Peyer's patch (tissue), 4 donors: ENCODE measurements around the gene SIM1.

Source experiments
- POLR2A ChIP-seq, 2 donors: fragments of 450-650 bp; IDR thresholded peaks; one replicate each; pipeline ENCODE4 v1.5.1; 2017; ENCODE audit warnings: antibody characterized with exemption in 2 of 2, mild to moderate bottlenecking in 2 of 2, moderate library complexity in 2 of 2
- TF ChIP-seq, protein P1 (sequence below), 6 experiments: fragments of 450-650 bp in 4 of 6; fragments of 200-600 bp in 2 of 6; sonication (generic) in 1 of 6; IDR thresholded peaks; one replicate each; pipeline ENCODE4 v1.5.1; 2017 to 2019; ENCODE audit warnings: antibody characterized with exemption in 6 of 6, mild to moderate bottlenecking in 3 of 6, moderate library complexity in 1 of 6

DNA sequence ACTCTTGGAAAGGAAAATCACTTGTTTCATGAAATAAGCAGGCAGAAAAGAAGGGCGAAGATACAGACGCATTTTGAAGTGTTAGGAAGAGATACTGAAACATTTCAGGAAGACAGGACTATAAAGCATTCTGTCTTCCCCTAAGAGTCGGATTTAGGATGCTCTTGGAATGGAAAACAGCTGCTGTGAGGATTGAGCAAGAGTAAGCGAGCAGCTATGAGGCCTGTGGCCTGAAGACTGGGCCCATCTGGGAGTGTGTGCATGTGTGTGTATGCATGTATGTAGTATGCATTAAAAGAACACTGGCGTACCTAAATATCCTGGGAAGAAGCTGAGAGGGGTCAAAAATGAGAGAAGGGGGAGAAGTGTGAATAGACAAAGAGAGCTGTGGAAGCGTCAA is 83.6 kb downstream of the SIM1 start:
- TF ChIP-seq, protein P1, sequence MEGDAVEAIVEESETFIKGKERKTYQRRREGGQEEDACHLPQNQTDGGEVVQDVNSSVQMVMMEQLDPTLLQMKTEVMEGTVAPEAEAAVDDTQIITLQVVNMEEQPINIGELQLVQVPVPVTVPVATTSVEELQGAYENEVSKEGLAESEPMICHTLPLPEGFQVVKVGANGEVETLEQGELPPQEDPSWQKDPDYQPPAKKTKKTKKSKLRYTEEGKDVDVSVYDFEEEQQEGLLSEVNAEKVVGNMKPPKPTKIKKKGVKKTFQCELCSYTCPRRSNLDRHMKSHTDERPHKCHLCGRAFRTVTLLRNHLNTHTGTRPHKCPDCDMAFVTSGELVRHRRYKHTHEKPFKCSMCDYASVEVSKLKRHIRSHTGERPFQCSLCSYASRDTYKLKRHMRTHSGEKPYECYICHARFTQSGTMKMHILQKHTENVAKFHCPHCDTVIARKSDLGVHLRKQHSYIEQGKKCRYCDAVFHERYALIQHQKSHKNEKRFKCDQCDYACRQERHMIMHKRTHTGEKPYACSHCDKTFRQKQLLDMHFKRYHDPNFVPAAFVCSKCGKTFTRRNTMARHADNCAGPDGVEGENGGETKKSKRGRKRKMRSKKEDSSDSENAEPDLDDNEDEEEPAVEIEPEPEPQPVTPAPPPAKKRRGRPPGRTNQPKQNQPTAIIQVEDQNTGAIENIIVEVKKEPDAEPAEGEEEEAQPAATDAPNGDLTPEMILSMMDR (IDR thresholded peaks at IDR 0.05), result no peak
- no peak for TF ChIP-seq POLR2A (IDR thresholded peaks at IDR 0.05)
